GM21526 (cell line): ENCODE data around the gene AMER3.
"Not testable (repeated sequence)": the region's sequence is repeated elsewhere in the genome, so short reads cannot be mapped to it uniquely, and the experiment has no call there.

Experiments used
- ATAC-seq: cut with Tn5 transposase; IDR thresholded peaks from one replicate; pipeline ENCODE4 v1.9.1; 2021; ENCODE audit warnings: moderate library complexity; ENCODE audit not compliant: unreplicated experiment, low FRiP score

AMER3 gene

GRCh38 chr2:130755256-130756052 lies at the start of gene AMER3:
Gene AMER3 (plus strand): TSS chr2:130755540. CDS start chr2:130762073, 6,533 bp downstream.
- no peak for ATAC-seq

- not testable (repeated sequence) for ATAC-seq
Observed at GRCh38 chr2:130714795-130715194, 40.5 kb upstream of the AMER3 start.

- ATAC-seq = no peak
Observed at GRCh38 chr2:130720036-130720435, 35.3 kb upstream of the AMER3 start.

GRCh38 chr2:130720528-130720927 lies 34.8 kb upstream of the AMER3 start:
- ATAC-seq = no peak

- ATAC-seq = no peak
Observed at GRCh38 chr2:130724455-130724854, 30.9 kb upstream of the AMER3 start.

GRCh38 chr2:130726614-130727180 lies 28.6 kb upstream of the AMER3 start:
- ATAC-seq = no peak

- ATAC-seq = peak; percentile 97
Observed at GRCh38 chr2:130727286-130727924, 27.9 kb upstream of the AMER3 start.

GRCh38 chr2:130728007-130728454 lies 27.3 kb upstream of the AMER3 start:
- ATAC-seq = no peak

GRCh38 chr2:130728549-130729316 lies 26.6 kb upstream of the AMER3 start, which contains the start of gene GPR148:
Gene GPR148 (plus strand): TSS chr2:130729070. CDS start chr2:130729152, 82 bp downstream.
- no peak for ATAC-seq

GRCh38 chr2:130729322-130730299 lies 25.7 kb upstream of the AMER3 start:
- ATAC-seq = no peak

GRCh38 chr2:130732257-130732656 lies 23.1 kb upstream of the AMER3 start:
- not testable (repeated sequence) for ATAC-seq

GRCh38 chr2:130735200-130735599 lies 20.1 kb upstream of the AMER3 start:
- ATAC-seq = no peak

- ATAC-seq = no peak
Observed at GRCh38 chr2:130736487-130736886, 18.9 kb upstream of the AMER3 start.

- ATAC-seq = no peak
Observed at GRCh38 chr2:130737592-130737991, 17.7 kb upstream of the AMER3 start.

GRCh38 chr2:130740671-130741070 lies 14.7 kb upstream of the AMER3 start:
- no peak for ATAC-seq

- no peak for ATAC-seq
Observed at GRCh38 chr2:130743278-130743677, 12.1 kb upstream of the AMER3 start.

- no peak for ATAC-seq
Observed at GRCh38 chr2:130744287-130745117, 10.8 kb upstream of the AMER3 start.

GRCh38 chr2:130749078-130749477 lies 6.3 kb upstream of the AMER3 start:
- no peak for ATAC-seq

- ATAC-seq = no peak
Observed at GRCh38 chr2:130749641-130750040, 5.7 kb upstream of the AMER3 start.
